ENCODE measurements around the gene PFN1. TPM values are rescaled to one million over a fixed set of nuclear protein-coding genes. Genes with fewer than 3 reads are reported as not detected.

PFN1 gene
- total and polyA plus RNA-seq, 2 experiments from 2014 or later = 244 to 706 TPM

- no peak for TF ChIP-seq EZH2 (IDR thresholded peaks at IDR 0.05; ENCODE audit: borderline replicate concordance)
- no peak for TF ChIP-seq CTCF (IDR thresholded peaks at IDR 0.05; ENCODE audit: poor library complexity)
- no peak for TF ChIP-seq EZH2phosphoT487 (IDR thresholded peaks at IDR 0.05; ENCODE audit: low read depth, severe bottlenecking, unreplicated experiment)
- H3K27ac ChIP-seq = no peak overlapping the region
These were observed 50.0 kb downstream of the PFN1 start for GRCh38 chr17:4898351-4898750.

GRCh38 chr17:4897785-4898184, 50.5 kb downstream of the PFN1 start:
- DNase-seq (ENCODE audit: low spot score) = no peak
- no peak overlapping the region for H3K27ac ChIP-seq
- H2AFZ ChIP-seq = no peak overlapping the region

More at GRCh38 chr17:4898351-4898750, 50.0 kb downstream of the PFN1 start:
- no peaks in the 10 kb centered on the region for H3K9me3 ChIP-seq (ENCODE audit: low read depth)
- H3K27me3 ChIP-seq = no peaks in the 10 kb centered on the region
- H3K79me2 ChIP-seq = no peaks in the 10 kb centered on the region
- H3K9me2 ChIP-seq (replicated peaks; ENCODE audit: insufficient read depth) = no peaks in the 10 kb centered on the region
- no peaks in the 10 kb centered on the region for H4K20me1 ChIP-seq (ENCODE audit: insufficient read depth, poor library complexity, severe bottlenecking)
- no peak for DNase-seq (ENCODE audit: low spot score)
- H3K4me2 ChIP-seq = peak overlapping the region; percentile 95
- WGBS (ENCODE audit: low lambda C conversion rate, missing lambda C conversion rate) = 93% methylated on average over 8 of the region's 8 CpGs
- no peaks in the 10 kb centered on the region for H3K36me3 ChIP-seq (replicated peaks; ENCODE audit: insufficient read depth, low read depth)
- no peak overlapping the region for H3K4me3 ChIP-seq
- no peak overlapping the region for H2AFZ ChIP-seq
- H3K4me1 ChIP-seq (ENCODE audit: insufficient read depth) = peaks cover 6% of the 10 kb centered on the region

GRCh38 chr17:4897198-4897687, 51.1 kb downstream of the PFN1 start:
- no peak for TF ChIP-seq EZH2 (IDR thresholded peaks at IDR 0.05; ENCODE audit: borderline replicate concordance)
- TF ChIP-seq EZH2phosphoT487 (IDR thresholded peaks at IDR 0.05; ENCODE audit: low read depth, severe bottlenecking, unreplicated experiment) = no peak
- no peak for TF ChIP-seq CTCF (IDR thresholded peaks at IDR 0.05; ENCODE audit: poor library complexity)
- Histone ChIP-seq H3K9me3 (ENCODE audit: low read depth) (no peaks in the 10 kb centered on the region), H3K4me1 (ENCODE audit: insufficient read depth) (peaks cover 4% of the 10 kb centered on the region), H3K79me2 (no peaks in the 10 kb centered on the region), H4K20me1 (ENCODE audit: insufficient read depth, poor library complexity, severe bottlenecking) (no peaks in the 10 kb centered on the region), H3K4me3 (no peak overlapping the region), H3K4me2 (no peak overlapping the region), H2AFZ (no peak overlapping the region), H3K36me3 (replicated peaks; ENCODE audit: insufficient read depth, low read depth) (no peaks in the 10 kb centered on the region), H3K27me3 (no peaks in the 10 kb centered on the region), H3K9me2 (replicated peaks; ENCODE audit: insufficient read depth) (no peaks in the 10 kb centered on the region), H3K27ac (no peak overlapping the region)
- WGBS (ENCODE audit: low lambda C conversion rate, missing lambda C conversion rate) = 93% methylated on average over 10 of the region's 10 CpGs
- DNase-seq (ENCODE audit: low spot score) = no peak

More at GRCh38 chr17:4897785-4898184, 50.5 kb downstream of the PFN1 start:
- Histone ChIP-seq H3K79me2 (no peaks in the 10 kb centered on the region), H3K36me3 (replicated peaks; ENCODE audit: insufficient read depth, low read depth) (no peaks in the 10 kb centered on the region), H3K4me1 (ENCODE audit: insufficient read depth) (peaks cover 4% of the 10 kb centered on the region), H3K9me2 (replicated peaks; ENCODE audit: insufficient read depth) (no peaks in the 10 kb centered on the region), H4K20me1 (ENCODE audit: insufficient read depth, poor library complexity, severe bottlenecking) (no peaks in the 10 kb centered on the region), H3K4me2 (no peak overlapping the region), H3K9me3 (ENCODE audit: low read depth) (no peaks in the 10 kb centered on the region), H3K4me3 (no peak overlapping the region), H3K27me3 (no peaks in the 10 kb centered on the region)
- 68% methylated on average over 2 of the region's 5 CpGs for WGBS (ENCODE audit: low lambda C conversion rate, missing lambda C conversion rate)
- TF ChIP-seq CTCF (IDR thresholded peaks at IDR 0.05; ENCODE audit: poor library complexity) = no peak
- TF ChIP-seq EZH2 (IDR thresholded peaks at IDR 0.05; ENCODE audit: borderline replicate concordance) = no peak
- no peak for TF ChIP-seq EZH2phosphoT487 (IDR thresholded peaks at IDR 0.05; ENCODE audit: low read depth, severe bottlenecking, unreplicated experiment)
